Motor neuron (in vitro differentiated cells): ENCODE data around the gene PRPF38B. TPM values are rescaled to one million over a fixed set of nuclear protein-coding genes. Genes with fewer than 3 reads are reported as not detected.
"Not testable (repeated sequence)": the region's sequence is repeated elsewhere in the genome, so short reads cannot be mapped to it uniquely, and the experiment has no call there.

Source experiments
- ATAC-seq, 8 experiments: fragments of 200-7000 bp; cut with Tn5 transposase; replicated peaks in 6 of 8; 2 replicates each; pipeline ENCODE4 v1.8.0; 2021; ENCODE audit warnings: mild to moderate bottlenecking in 8 of 8, moderate library complexity in 8 of 8
- H3K27ac ChIP-seq, 2 donors: fragments of 250-450 bp; sonication (Bioruptor Pico); 2 replicates each; pipeline ENCODE4 v1.9.0; 2021; ENCODE audit warnings: antibody characterized with exemption in 2 of 2, mild to moderate bottlenecking in 2 of 2, moderate library complexity in 1 of 2
- H3K4me1 ChIP-seq, 2 donors: fragments of 250-450 bp; sonication (Bioruptor Pico); replicated peaks in 1 of 2; 2 replicates each; pipeline ENCODE4 v1.6.1; 2021; ENCODE audit warnings: antibody characterized with exemption in 2 of 2, mild to moderate bottlenecking in 2 of 2, moderate library complexity in 1 of 2
- H3K4me3 ChIP-seq, 5 donors: fragments of 250-450 bp; sonication (Bioruptor Pico); 2 replicates each; pipeline ENCODE4 v1.9.0; 2021; ENCODE audit warnings: antibody characterized with exemption in 5 of 5, mild to moderate bottlenecking in 5 of 5, moderate library complexity in 4 of 5
- WGBS, 10 experiments: fragments of 450-650 bp; shearing (Covaris generic); methylation state at CpG; one replicate each; pipeline ENCODE4 v1.0.0; 2022; 5-methylcytosine and 5-hydroxymethylcytosine counted together
- in situ Hi-C, 9 experiments: fragments of 400-800 bp; cut with MboI; loops; one replicate each; pipeline ENCODE4 v1.15.0; 2021; ENCODE audit warnings: low sequenced_read_pairs in 9 of 9, low pct_unique_long_range_greater_than_20kb in 2 of 9; ENCODE audit not compliant: unreplicated experiment in 9 of 9
- total RNA-seq, 8 experiments: library from RNA; unstranded; fragments of 300-600 nt; gene quantifications; 2 replicates each; pipeline versions ENCODE4 v1.2.3 to v1.2.4, GENCODE V29; 2022

The PRPF38B gene
- total RNA-seq, 8 experiments from 2014 or later = 22.0 to 61.4 (median 30.1) TPM

GRCh38 chr1:108664481-108664880, 27.6 kb upstream of the PRPF38B start:
- no peak overlapping the region for H3K27ac ChIP-seq
- WGBS, 10 experiments = 65 to 100% (median 88%) methylated on average over 1 to 5 of the region's 6 CpGs; no CpG with 5 or more reads in 1 of the 10 experiments

GRCh38 chr1:108665067-108665466, 27.0 kb upstream of the PRPF38B start:
- WGBS, 10 experiments = 55 to 100% (median 69%) methylated on average over 1 to 2 of the region's 2 CpGs; no CpG with 5 or more reads in 1 of the 10 experiments
- in situ Hi-C loops = no loop called here
- Histone ChIP-seq H3K4me1 (peaks cover 3 to 4% of the 10 kb centered on the region in 2 donors), H3K27ac (no peak overlapping the region), H3K4me3 (no peak overlapping the region)
- no peak for ATAC-seq

More at GRCh38 chr1:108664481-108664880, 27.6 kb upstream of the PRPF38B start:
- no peak overlapping the region for H3K4me3 ChIP-seq
- in situ Hi-C loops = no loop called here
- peaks cover 3 to 4% of the 10 kb centered on the region in 2 donors for H3K4me1 ChIP-seq
- no peak for ATAC-seq

GRCh38 chr1:108665771-108666170, 26.3 kb upstream of the PRPF38B start:
- 43 to 73% (median 63%) methylated on average over 1 of the region's 1 CpG; no CpG with 5 or more reads in 6 of the 10 experiments for WGBS, 10 experiments
- no peak for ATAC-seq
- Histone ChIP-seq H3K27ac (no peak overlapping the region), H3K4me3 (no peak overlapping the region), H3K4me1 (peaks cover 3 to 4% of the 10 kb centered on the region in 2 donors)
- in situ Hi-C loops = no loop called here

- in situ Hi-C loops = not testable (repeated sequence)
Observed at GRCh38 chr1:108667422-108667821, 24.7 kb upstream of the PRPF38B start.

GRCh38 chr1:108668777-108669176, 23.3 kb upstream of the PRPF38B start:
- no peak for ATAC-seq
- Histone ChIP-seq H3K4me3 (no peak overlapping the region), H3K27ac (no peak overlapping the region), H3K4me1 (no peaks in the 10 kb centered on the region)
- in situ Hi-C loops = no loop called here

More at GRCh38 chr1:108667422-108667821, 24.7 kb upstream of the PRPF38B start:
- H3K4me1 ChIP-seq, H3K27ac ChIP-seq, H3K4me3 ChIP-seq, ATAC-seq: not testable (repeated sequence)
- 86 to 100% methylated on average over 2 to 10 of the region's 28 CpGs; no CpG with 5 or more reads in 8 of the 10 experiments for WGBS, 10 experiments

GRCh38 chr1:108669679-108670078, 22.4 kb upstream of the PRPF38B start:
- WGBS, 10 experiments = 38 to 90% (median 78%) methylated on average over 2 to 7 of the region's 7 CpGs
- Histone ChIP-seq H3K4me1 (no peaks in the 10 kb centered on the region), H3K4me3 (no peak overlapping the region), H3K27ac (no peak overlapping the region)
- no peak for ATAC-seq
- in situ Hi-C loops = no loop called here

GRCh38 chr1:108670131-108670773, 21.9 kb upstream of the PRPF38B start:
- no peak for ATAC-seq
- Histone ChIP-seq H3K27ac (no peak overlapping the region), H3K4me3 (no peak overlapping the region), H3K4me1 (no peaks in the 10 kb centered on the region)
- in situ Hi-C loops = no loop called here
- WGBS, 10 experiments = 29 to 100% (median 91%) methylated on average over 1 to 5 of the region's 5 CpGs; no CpG with 5 or more reads in 4 of the 10 experiments

- no peak for ATAC-seq
Observed at GRCh38 chr1:108671143-108671542, 21.0 kb upstream of the PRPF38B start.

GRCh38 chr1:108678706-108679105, 13.4 kb upstream of the PRPF38B start:
- Histone ChIP-seq H3K27ac (no peak overlapping the region), H3K4me1 (no peaks in the 10 kb centered on the region), H3K4me3 (no peak overlapping the region)
- WGBS, 10 experiments = 10 to 96% (median 73%) methylated on average over 2 to 4 of the region's 4 CpGs
- in situ Hi-C loops = loop anchor here in 3 of 9 experiments (25.0 kb wide), 3 partner anchors 209 to 709 kb away; partner anchors contain the start of genes GPSM2 (in 1 of the 3), SLC25A24 (in 1 of the 3) and SORT1 (in 1 of the 3)
- no peak for ATAC-seq

More at GRCh38 chr1:108671143-108671542, 21.0 kb upstream of the PRPF38B start:
- WGBS, 10 experiments = 70 to 90% (median 88%) methylated on average over 2 of the region's 2 CpGs; no CpG with 5 or more reads in 6 of the 10 experiments
- Histone ChIP-seq H3K27ac (no peak overlapping the region), H3K4me1 (no peaks in the 10 kb centered on the region), H3K4me3 (no peak overlapping the region)
- in situ Hi-C loops = no loop called here

GRCh38 chr1:108679586-108680213, 12.4 kb upstream of the PRPF38B start:
- ATAC-seq = no peak
- in situ Hi-C loops = loop anchor here in 3 of 9 experiments (25.0 kb wide), 3 partner anchors 208 to 708 kb away; partner anchors contain the start of genes GPSM2 (in 1 of the 3), SLC25A24 (in 1 of the 3) and SORT1 (in 1 of the 3)
- 57 to 96% (median 87%) methylated on average over 1 to 10 of the region's 10 CpGs; no CpG with 5 or more reads in 1 of the 10 experiments for WGBS, 10 experiments
- Histone ChIP-seq H3K4me3 (no peak overlapping the region), H3K27ac (no peak overlapping the region), H3K4me1 (no peaks in the 10 kb centered on the region)

GRCh38 chr1:108681701-108682100, 10.4 kb upstream of the PRPF38B start:
- in situ Hi-C loops = loop anchor here in 3 of 9 experiments (25.0 kb wide), 3 partner anchors 206 to 706 kb away; partner anchors contain the start of genes GPSM2 (in 1 of the 3), SLC25A24 (in 1 of the 3) and SORT1 (in 1 of the 3)
- WGBS, 10 experiments = 65 to 100% (median 92%) methylated on average over 1 to 4 of the region's 4 CpGs; no CpG with 5 or more reads in 3 of the 10 experiments
- H3K4me3 ChIP-seq, H3K27ac ChIP-seq, ATAC-seq, H3K4me1 ChIP-seq: not testable (repeated sequence)

- no peak for ATAC-seq
- in situ Hi-C loops = loop anchor here in 3 of 9 experiments (25.0 kb wide), 3 partner anchors 202 to 702 kb away; partner anchors contain the start of genes GPSM2 (in 1 of the 3), SLC25A24 (in 1 of the 3) and SORT1 (in 1 of the 3)
- Histone ChIP-seq H3K27ac (no peak overlapping the region), H3K4me1 (no peaks in the 10 kb centered on the region), H3K4me3 (no peak overlapping the region)
- WGBS, 10 experiments = 22 to 100% (median 76%) methylated on average over 1 of the region's 1 CpG; no CpG with 5 or more reads in 4 of the 10 experiments
Observed at GRCh38 chr1:108685529-108685928, 6.6 kb upstream of the PRPF38B start.
